Loucy (cell line): ENCODE measurements around the gene TMEM132D.

Source experiments
- CTCF ChIP-seq: fragments of 200-600 bp; sonication (generic); conservative IDR thresholded peaks from 2 replicates; pipeline ENCODE4 v1.5.1; 2014; ENCODE audit warnings: mild to moderate bottlenecking, antibody characterized with exemption, low read length
- EZH2phosphoT487 ChIP-seq: fragments of 200-600 bp; IDR thresholded peaks from 2 replicates; pipeline ENCODE4 v1.6.1; 2018; ENCODE audit warnings: antibody characterized with exemption, mild to moderate bottlenecking, moderate library complexity, borderline replicate concordance

- TF ChIP-seq CTCF (no peak), EZH2phosphoT487 (no peak)
These were observed 315.7 kb downstream of the TMEM132D start for GRCh38 chr12:129588142-129588541.
